HG03354 (cell line): Measurements from ENCODE around the gene RPS6KA1.
"Not testable (repeated sequence)": the region's sequence is repeated elsewhere in the genome, so short reads cannot be mapped to it uniquely, and the experiment has no call there.

Experiments used
- ATAC-seq: cut with Tn5 transposase; IDR thresholded peaks from one replicate; pipeline ENCODE4 v1.9.1; 2021; ENCODE audit warnings: mild to moderate bottlenecking; ENCODE audit not compliant: unreplicated experiment, poor library complexity, severe bottlenecking

The RPS6KA1 gene

DNA sequence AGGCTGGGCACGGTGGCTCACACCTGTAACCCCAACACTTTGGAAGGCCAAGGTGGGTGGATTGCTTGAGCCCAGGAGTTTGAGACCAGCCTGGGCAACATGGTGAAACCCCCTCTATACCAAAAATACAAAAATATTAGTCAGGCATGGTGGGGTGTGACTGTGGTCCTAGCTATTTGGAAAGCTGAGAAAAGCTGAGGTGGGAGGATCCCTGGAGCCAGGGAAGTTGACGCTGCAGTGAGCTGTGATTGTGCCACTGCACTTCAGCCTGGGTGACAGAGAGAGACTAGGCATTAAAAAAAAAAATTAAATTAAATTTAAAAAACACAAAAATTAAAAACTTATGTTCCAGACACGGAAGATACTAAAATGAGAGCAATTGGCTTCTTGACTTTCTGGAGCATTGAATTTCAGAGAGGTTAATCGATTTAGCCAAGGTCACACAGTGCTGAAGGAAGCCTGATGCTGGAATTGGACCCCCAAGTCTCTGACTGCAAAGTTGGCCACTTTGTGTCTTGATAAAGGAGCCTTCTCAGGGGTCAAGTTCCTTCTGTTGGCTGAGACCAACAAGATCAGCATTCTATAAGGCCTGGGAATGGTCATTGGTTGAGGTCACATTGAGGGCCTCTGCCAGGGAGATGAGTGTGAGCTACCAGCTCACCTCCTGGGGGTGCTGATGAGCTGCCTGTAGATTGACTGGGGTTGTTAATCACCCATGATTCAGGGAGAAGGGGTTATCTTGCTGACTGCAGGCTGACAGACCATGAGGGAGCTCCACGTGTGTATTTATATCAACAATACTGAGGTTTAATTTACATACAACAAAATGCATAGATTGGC is 54.3 kb downstream of the RPS6KA1 start:
- ATAC-seq: no peak

DNA sequence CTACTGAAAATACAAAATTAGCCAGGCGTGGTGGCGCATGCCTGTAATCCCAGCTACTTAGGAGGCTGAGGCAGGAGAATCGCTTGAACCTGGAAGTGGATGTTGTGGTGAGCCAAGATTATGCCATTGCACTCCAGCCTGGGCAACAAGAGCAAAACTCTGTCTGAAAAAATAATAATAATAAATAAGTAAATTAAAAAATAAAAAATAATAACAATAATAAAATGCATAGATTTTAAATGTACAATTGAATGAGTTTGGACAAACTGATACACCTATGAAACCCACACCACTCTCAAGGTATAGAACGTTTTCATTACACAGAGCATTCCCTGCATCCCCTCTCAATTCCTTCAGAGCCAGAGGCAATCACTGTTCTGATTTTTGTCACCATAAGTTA is 55.0 kb downstream of the RPS6KA1 start:
- not testable (repeated sequence) for ATAC-seq

DNA sequence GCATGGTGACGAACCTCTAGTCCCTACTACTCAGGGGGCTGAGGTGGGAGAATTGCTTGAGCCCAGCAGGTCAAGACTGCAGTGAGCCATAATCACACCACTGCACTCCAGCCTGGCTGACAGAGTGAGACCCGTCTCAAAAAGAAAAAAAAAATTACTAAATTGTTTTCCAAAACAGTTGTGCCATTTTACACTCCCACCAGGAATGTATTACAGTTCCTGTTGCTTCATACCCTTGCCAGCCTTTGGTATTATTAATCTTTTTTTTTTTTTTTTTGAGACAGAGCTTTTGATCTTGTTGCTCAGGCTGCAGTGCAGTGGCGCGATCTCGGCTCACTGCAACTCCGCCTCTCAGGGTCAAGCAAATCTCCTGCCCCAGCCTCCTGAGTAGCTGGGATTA is 55.9 kb downstream of the RPS6KA1 start:
- no peak for ATAC-seq

DNA sequence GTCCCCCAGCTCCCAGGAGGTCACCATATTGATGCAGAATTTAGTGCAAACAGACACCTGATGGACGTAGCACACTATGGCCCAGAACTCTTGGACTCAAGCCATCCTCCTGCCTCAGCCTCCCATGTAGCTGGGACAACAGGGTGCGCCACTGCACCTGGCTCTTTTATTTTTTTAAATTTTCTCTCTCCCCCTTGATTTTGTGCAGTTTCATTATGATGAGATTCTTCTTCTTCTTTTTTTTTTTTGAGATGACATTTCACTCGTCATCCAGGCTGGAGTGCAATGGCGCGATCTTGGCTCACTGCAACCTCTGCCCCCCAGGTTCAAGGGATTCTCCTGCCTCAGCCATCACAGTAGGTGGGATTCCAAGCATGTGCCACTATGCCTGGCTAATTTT is 63.8 kb downstream of the RPS6KA1 start:
- ATAC-seq: no peak

DNA sequence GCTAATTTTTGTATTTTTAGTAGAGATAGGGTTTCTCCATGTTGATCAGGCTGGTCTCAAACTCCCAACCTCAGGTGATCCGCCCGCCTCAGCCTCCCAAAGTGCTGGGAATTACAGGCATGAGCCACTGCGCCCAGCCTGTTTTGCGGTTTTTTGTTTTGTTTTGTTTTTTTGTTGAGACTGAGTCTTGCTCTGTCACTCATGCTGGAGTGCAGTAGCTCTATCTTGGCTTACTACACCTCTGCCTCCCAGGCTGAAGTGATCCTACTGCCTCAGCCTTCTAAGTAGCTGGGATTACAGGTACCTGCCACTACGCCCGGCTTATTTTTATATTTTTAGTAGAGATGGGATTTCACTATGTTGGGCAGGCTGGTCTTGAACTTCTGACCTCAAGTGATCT is 65.0 kb downstream of the RPS6KA1 start:
- not testable (repeated sequence) for ATAC-seq

DNA sequence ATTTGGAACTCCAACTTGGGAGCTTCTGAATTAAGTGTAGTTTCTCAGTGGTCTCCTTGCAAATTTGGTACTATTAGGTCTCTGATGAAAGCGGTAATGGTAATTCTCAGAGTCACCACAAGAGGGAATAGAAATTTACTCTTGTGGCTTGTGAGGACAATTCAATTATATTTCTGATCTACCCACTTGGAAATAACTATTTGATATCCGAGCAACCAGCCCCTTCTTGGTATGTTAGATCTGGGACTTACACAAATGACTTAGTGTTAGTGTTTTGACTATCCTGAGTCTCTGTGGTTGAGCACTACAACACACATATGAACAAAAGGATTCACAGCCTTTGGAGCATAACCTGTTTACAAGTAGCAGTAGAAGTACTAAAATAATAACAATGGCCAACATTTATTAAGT is 68.1 kb downstream of the RPS6KA1 start:
- ATAC-seq: no peak

DNA sequence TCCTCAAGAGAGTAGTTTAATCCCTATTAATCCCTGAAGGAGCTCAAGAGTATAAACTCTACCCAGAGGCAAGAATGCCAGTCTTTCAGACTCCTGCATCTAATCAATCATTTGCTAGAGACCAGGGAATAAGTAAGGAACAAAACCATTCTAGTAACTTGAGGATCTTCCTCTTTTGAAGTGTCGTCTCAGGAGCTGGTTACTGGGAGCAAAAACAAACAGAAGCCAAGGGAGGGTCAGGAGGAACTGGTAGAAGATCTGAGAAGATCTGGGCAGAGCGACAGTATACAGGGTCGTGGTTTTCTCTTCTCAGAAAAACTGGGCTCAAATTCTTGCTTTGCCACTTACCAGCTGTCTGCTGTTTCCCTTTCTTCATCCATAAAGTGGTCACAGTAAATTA is 69.3 kb downstream of the RPS6KA1 start:
- no peak for ATAC-seq

DNA sequence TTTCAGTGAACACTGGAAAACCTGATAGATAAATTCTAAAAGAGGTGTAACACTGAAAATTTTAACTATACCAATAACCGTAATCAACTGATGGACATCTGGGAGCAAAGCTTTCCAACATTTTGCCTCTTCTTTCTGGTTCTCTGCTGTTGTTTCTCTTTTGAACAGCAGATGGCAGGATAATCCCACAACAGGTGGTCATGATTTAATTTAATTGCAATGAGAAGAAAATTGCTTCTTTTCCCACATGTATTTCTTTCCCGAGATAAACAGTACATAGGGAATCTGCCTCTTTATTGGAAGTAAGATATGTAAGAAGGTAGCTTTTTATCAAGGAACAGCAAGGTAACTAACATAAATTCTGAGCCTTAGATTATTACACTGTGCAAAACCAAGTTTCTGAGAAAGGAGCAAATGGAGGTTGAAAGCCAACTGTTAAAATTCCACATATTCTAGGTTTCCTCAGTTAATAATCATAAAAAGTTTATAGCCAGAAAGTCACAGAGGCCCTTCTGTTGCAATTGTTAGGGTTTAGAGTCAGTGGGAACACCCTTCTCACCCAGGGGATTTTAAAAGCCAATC is 72.9 kb downstream of the RPS6KA1 start:
- no peak for ATAC-seq

DNA sequence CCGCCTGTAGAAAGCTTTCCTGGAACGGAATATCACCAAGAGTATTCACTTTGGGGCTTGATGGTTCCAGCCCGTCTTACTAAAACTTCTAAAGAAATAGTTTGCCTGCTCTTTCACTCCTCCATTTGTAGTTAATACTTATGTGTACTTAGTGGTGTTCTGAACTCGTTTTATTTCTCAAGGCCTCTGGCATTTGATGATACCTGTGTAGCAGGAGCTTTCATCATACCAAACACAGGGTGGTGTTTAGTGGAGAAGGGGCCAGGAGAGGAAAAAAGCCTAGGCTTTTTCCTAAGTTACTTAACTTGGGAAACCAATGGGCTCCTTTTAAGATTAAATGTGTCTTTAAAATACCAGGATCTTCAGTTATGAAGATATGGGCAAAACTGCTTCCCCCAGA is 74.3 kb downstream of the RPS6KA1 start:
- ATAC-seq: no peak

DNA sequence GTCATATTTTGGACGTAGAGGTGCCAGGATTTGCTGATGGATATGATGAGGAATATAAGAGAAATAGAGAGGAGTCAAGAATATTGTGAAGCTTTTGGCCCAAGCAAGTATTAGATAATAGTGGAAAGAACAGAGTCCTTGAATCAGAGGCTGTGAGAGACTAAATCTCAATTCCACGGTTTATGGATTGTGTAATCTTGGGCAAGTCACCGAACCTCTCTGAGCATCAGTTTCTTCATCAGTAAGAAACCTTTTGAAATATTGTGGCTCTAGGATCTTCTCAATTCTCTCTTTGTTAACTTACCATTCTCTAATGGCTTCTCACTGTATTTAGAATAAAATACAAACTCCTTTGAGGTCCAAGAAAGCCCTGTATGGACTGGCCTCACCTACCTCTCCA is 77.6 kb downstream of the RPS6KA1 start:
- ATAC-seq: no peak

DNA sequence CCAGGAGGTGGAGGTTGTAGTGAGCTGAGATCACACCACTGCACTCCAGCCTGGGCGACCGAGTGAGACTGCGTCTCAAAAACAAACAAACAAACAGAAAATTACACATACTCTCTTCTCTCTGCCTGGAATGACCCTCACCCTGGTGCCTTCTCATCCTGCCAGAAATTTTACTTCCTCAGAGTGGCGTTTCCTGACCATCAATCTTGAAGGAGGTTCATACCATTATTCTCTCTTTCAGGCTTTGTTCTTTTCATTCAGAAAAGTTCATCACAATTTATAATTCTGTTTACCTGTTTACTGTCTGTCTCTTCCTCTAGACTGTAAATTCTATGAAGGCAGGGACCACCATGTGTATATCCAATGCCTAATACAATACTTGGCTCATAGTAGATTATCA is 79.3 kb downstream of the RPS6KA1 start:
- ATAC-seq: no peak

DNA sequence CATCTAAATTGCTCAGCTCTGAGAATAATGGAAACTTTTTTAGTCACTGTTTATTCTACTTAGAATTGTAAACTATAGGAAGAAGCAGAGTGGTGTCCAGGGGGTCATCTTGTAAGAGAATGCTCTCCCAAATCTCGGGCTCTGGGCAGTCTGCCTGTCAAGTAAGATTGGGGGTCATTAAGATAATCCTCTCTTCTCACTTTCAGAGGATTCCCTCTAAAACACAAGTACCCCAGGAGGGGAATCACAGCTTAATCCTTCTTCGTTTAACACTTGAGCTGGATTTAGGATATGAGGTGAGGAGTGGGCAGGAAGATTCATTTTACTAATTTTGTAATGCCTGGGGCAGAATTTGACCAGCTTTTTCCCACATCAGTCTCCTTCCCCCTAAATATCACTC is 81.2 kb downstream of the RPS6KA1 start:
- no peak for ATAC-seq

DNA sequence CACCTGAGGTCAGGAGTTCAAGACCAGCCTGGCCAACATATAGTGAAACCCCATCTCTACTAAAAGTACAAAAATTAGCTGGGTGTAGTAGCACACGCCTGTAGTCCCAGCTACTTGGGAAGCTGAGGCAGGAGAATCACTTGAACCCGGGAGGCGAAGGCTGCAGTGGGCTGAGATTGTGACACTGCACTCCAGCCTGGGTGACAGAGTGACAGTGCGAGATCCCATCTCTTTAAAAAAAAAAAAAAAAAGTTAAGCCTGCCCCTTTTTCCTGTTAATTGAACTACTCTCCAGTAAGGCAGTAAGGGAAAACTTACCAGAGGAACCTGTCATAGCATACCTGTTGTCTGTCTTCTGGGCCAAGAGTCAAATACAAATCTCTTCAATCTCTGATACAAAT is 83.1 kb downstream of the RPS6KA1 start:
- ATAC-seq: not testable (repeated sequence)

DNA sequence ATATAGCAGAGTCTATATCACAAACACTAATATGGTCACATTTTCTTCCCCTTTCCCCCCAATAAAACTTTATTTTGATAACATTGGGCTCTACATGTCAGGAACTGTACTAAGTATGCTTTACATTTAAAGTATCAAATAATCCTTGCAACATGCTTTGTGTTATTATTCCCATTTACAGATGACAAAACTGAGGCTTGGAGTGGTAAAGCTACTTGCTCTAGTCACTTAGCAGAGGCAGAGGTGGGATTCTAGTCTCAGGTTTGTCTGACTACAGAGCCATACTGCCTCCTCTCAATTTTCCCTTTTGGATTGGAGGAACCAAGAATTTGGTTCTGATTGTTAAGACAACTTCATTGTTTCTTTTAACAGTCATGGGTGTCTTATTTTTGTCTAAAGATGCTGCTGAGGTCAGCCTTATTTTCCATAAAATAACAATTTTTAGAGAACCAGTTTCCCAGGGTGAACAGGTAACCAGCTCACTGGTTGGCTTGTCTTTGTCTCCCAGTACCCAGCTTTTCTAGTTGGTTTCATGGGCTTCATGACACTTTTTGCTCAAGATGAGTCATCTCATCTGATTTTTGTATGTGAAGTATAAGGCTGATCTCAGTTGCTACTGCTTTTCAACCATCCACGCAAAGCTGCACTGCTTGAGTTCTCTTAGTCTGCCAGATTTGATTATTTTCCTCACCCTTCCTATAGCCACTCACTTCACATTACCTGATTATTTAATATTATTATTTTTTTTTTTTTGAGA is 85.3 kb downstream of the RPS6KA1 start:
- ATAC-seq: no peak

DNA sequence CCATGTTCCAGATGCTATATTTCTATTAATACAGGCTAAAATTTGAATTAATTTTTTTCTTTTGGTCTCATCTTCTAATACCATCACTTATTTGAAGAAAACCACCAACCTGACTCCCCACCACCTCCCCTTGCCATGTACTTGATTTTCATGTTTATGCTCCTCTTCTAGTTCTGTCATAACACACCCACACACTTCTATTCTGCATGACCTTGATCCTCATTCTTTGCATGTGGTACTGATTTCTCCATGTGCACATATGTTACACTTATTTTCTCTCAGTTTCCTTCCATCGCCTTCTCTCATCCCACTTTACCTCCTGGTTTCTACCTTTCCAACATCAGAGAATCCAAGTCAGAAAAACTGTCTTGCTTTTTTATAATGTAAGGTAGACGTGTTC is 87.3 kb downstream of the RPS6KA1 start:
- ATAC-seq: no peak

DNA sequence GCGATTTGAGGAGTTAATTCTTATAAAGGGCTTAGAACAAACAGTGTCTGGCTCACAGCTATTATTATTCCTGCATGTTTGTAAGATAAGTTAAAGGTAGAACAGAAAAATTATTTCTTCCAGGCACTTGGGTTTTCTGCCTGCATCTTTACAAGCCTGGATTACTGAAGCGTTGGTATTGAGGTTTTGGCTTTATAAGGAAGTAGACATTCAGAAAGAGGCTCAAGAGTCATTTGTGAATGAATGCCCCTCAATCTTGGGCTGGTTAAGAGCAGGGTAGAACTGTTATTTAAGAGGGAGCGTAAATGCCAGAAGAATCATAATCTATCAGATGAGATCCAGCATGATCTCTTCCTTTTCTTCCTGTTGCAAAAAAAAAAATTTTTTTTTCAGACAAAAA is 89.0 kb downstream of the RPS6KA1 start:
- no peak for ATAC-seq
